H1 (cell line): ENCODE data around the gene DIS3L. TPM values are rescaled to one million over a fixed set of nuclear protein-coding genes. Genes with fewer than 3 reads are reported as not detected.
"Not testable (repeated sequence)": the region's sequence is repeated elsewhere in the genome, so short reads cannot be mapped to it uniquely, and the experiment has no call there.

Experiments
- CTCF ChIA-PET: fragments of 300-600 bp; sonication (Branson Sonifier 250); formaldehyde crosslinking; loops from one replicate; lab custom pipeline; 2021; ENCODE audit not compliant: partially characterized antibody; lab: Charles Lee
- POLR2A ChIA-PET: fragments of 300-600 bp; sonication (Branson Sonifier 250); formaldehyde crosslinking; loops from one replicate; lab custom pipeline; 2021; ENCODE audit warnings: inconsistent platforms; ENCODE audit not compliant: partially characterized antibody; lab: Charles Lee
- DNase-seq, 2 experiments: peaks; one replicate each; pipeline versions ENCODE4 v3.0.0 to v3.0.0-alpha.2; 2010 to 2022; ENCODE audit warnings: low spot score in 2 of 2, low read depth in 1 of 2, mixed read lengths in 1 of 2
- FAIRE-seq: peaks from 2 replicates; lab custom pipeline; 2011; peaks lifted over from hg19 to GRCh38; lab: Jason Lieb, UNC
- H2AFZ ChIP-seq: 2 replicates; pipeline ENCODE4 v1.8.1; 2012; ENCODE audit warnings: low read length, inconsistent platforms
- H2AK5ac ChIP-seq: 2 replicates; pipeline ENCODE4 v1.6.1; 2013; ENCODE audit warnings: low read depth, low read length
- H2BK120ac ChIP-seq: replicated peaks from 2 replicates; pipeline ENCODE3; 2013; ENCODE audit warnings: low read depth, low read length, inconsistent platforms
- H2BK12ac ChIP-seq: 2 replicates; pipeline ENCODE4 v1.6.1; 2013; ENCODE audit warnings: low read depth, low read length
- H2BK15ac ChIP-seq: 2 replicates; pipeline ENCODE4 v1.6.1; 2013; ENCODE audit warnings: low read length
- H2BK20ac ChIP-seq: 2 replicates; pipeline ENCODE4 v1.6.1; 2013; ENCODE audit warnings: low read length
- H2BK5ac ChIP-seq: 2 replicates; pipeline ENCODE4 v1.6.1; 2013; ENCODE audit warnings: low read depth, low read length
- H3K14ac ChIP-seq: 2 replicates; pipeline ENCODE4 v1.6.1; 2013; ENCODE audit warnings: inconsistent platforms; ENCODE audit not compliant: insufficient read length
- H3K18ac ChIP-seq: 2 replicates; pipeline ENCODE4 v1.6.1; 2013; ENCODE audit warnings: low read length; ENCODE audit errors: extremely low read depth
- H3K23ac ChIP-seq: 2 replicates; pipeline ENCODE4 v1.6.1; 2013; ENCODE audit warnings: inconsistent platforms; ENCODE audit not compliant: insufficient read length
- H3K23me2 ChIP-seq: 2 replicates; pipeline ENCODE4 v1.6.1; 2013; ENCODE audit warnings: low read depth, low read length
- H3K27ac ChIP-seq: 2 replicates; pipeline ENCODE4 v1.6.1; 2011; ENCODE audit warnings: low read depth, low read length, inconsistent platforms
- H3K27me3 ChIP-seq, 4 experiments: replicated peaks in 1 of 4; 1 replicate in 1 of 4; 2 replicates in 3 of 4; pipeline versions ENCODE4 v1.6.1 to v1.8.1; 2011 to 2013; ENCODE audit warnings: low read length in 3 of 4, mild to moderate bottlenecking in 3 of 4, inconsistent platforms in 2 of 4, mixed read lengths in 2 of 4, moderate library complexity in 1 of 4; ENCODE audit not compliant: control insufficient read depth in 3 of 4, insufficient read depth in 3 of 4; ENCODE audit errors: extremely low read depth in 1 of 4
- H3K36me3 ChIP-seq, 4 experiments: 2 replicates each; pipeline versions ENCODE4 v1.6.1 to v1.8.1; 2011 to 2013; ENCODE audit warnings: mild to moderate bottlenecking in 4 of 4, low read length in 3 of 4, moderate library complexity in 2 of 4, control low read depth in 1 of 4, inconsistent platforms in 1 of 4; ENCODE audit not compliant: insufficient read depth in 4 of 4, control insufficient read depth in 2 of 4
- H3K4ac ChIP-seq: replicated peaks from 2 replicates; pipeline ENCODE3; 2013; ENCODE audit warnings: low read length, low read depth, mixed read lengths, inconsistent platforms; ENCODE audit not compliant: insufficient read length
- H3K4me1 ChIP-seq, 4 experiments: replicated peaks in 1 of 4; 1 replicate in 1 of 4; 2 replicates in 3 of 4; pipeline versions ENCODE4 v1.6.1 to v1.8.1; 2011 to 2013; ENCODE audit warnings: low read length in 3 of 4, inconsistent platforms in 2 of 4, mixed read lengths in 1 of 4; ENCODE audit not compliant: insufficient read depth in 4 of 4, control insufficient read depth in 3 of 4
- H3K4me2 ChIP-seq, 2 experiments: 2 replicates each; pipeline versions ENCODE4 v1.6.1 to v1.8.1; 2011 to 2013; ENCODE audit warnings: low read depth in 2 of 2, low read length in 2 of 2, control low read depth in 1 of 2, inconsistent platforms in 1 of 2, mild to moderate bottlenecking in 1 of 2; ENCODE audit not compliant: insufficient read depth in 1 of 2
- H3K4me3 ChIP-seq, 4 experiments: fragments of 200-600, 300-600 bp in 1 of 4; sonication (generic), shearing (Covaris generic), sonication (Bioruptor Twin) in 1 of 4; 2 replicates each; pipeline versions ENCODE4 v1.5.1 to v1.8.1; 2011 to 2016; ENCODE audit warnings: low read length in 4 of 4, low read depth in 3 of 4, control low read depth in 2 of 4, inconsistent platforms in 2 of 4, mild to moderate bottlenecking in 2 of 4, mixed read lengths in 1 of 4, moderate library complexity in 1 of 4; ENCODE audit not compliant: insufficient read depth in 2 of 4; ENCODE audit errors: extremely low read depth in 1 of 4
- H3K56ac ChIP-seq: replicated peaks from 2 replicates; pipeline ENCODE3; 2013; ENCODE audit warnings: low read depth, mild to moderate bottlenecking, mixed read lengths, low read length, inconsistent platforms; ENCODE audit not compliant: insufficient read length
- H3K79me1 ChIP-seq: 2 replicates; pipeline ENCODE4 v1.6.1; 2013; ENCODE audit warnings: low read depth, low read length, control low read depth
- H3K79me2 ChIP-seq, 2 experiments: 2 replicates each; pipeline versions ENCODE4 v1.6.1 to v1.8.1; 2012 to 2013; ENCODE audit warnings: low read length in 2 of 2, mild to moderate bottlenecking in 2 of 2, inconsistent platforms in 1 of 2; ENCODE audit not compliant: insufficient read depth in 2 of 2, control insufficient read depth in 1 of 2
- H3K9ac ChIP-seq, 4 experiments: replicated peaks in 1 of 4; 1 replicate in 1 of 4; 2 replicates in 3 of 4; pipeline versions ENCODE4 v1.6.1 to v1.8.1; 2011 to 2013; ENCODE audit warnings: low read depth in 3 of 4, low read length in 3 of 4, control low read depth in 2 of 4, mild to moderate bottlenecking in 2 of 4, moderate library complexity in 2 of 4, inconsistent platforms in 1 of 4; ENCODE audit errors: extremely low read depth in 1 of 4
- H3K9me3 ChIP-seq, 2 experiments: 2 replicates each; pipeline versions ENCODE4 v1.6.1 to v1.8.1; 2012 to 2013; ENCODE audit warnings: mild to moderate bottlenecking in 2 of 2, moderate library complexity in 2 of 2, control low read depth in 1 of 2, inconsistent platforms in 1 of 2, low read depth in 1 of 2, low read length in 1 of 2, mixed read lengths in 1 of 2; ENCODE audit not compliant: insufficient read depth in 2 of 2
- H4K20me1 ChIP-seq, 2 experiments: replicated peaks in 1 of 2; 2 replicates each; pipeline versions ENCODE3 to v1.8.1; 2011 to 2013; ENCODE audit warnings: inconsistent platforms in 2 of 2, low read length in 2 of 2, mild to moderate bottlenecking in 1 of 2; ENCODE audit not compliant: insufficient read depth in 2 of 2, control insufficient read depth in 1 of 2
- H4K5ac ChIP-seq: 2 replicates; pipeline ENCODE4 v1.6.1; 2013; ENCODE audit warnings: low read length, low read depth, mixed read lengths, inconsistent platforms; ENCODE audit not compliant: insufficient read length
- H4K8ac ChIP-seq: 2 replicates; pipeline ENCODE4 v1.8.0; 2013; ENCODE audit warnings: mild to moderate bottlenecking, moderate library complexity, low read length, inconsistent platforms; ENCODE audit not compliant: insufficient read depth; ENCODE audit errors: extremely low read depth
- H4K91ac ChIP-seq: replicated peaks from 2 replicates; pipeline ENCODE3; 2013; ENCODE audit warnings: low read length, mixed read lengths, inconsistent platforms; ENCODE audit not compliant: insufficient read length
- WGBS, 2 experiments: shearing (Covaris generic) in 1 of 2; methylation state at CpG; one replicate each; pipeline versions ENCODE4 v1.1.6 to v1.1.7; 2013 to 2015; ENCODE audit warnings: low lambda C conversion rate in 2 of 2, mixed read lengths in 2 of 2, inconsistent platforms in 1 of 2, low coverage in 1 of 2, missing lambda C conversion rate in 1 of 2; ENCODE audit not compliant: insufficient replicate concordance in 2 of 2, insufficient coverage in 1 of 2, insufficient read length in 1 of 2; ENCODE audit errors: extremely low coverage in 1 of 2, missing lambda C conversion rate in 1 of 2; 5-methylcytosine and 5-hydroxymethylcytosine counted together
- polyA plus RNA-seq, 7 experiments: library from polyadenylated mRNA; depleted of rRNA in 3 of 7; stranded (reverse) in 5 of 7; unstranded in 2 of 7; fragments of >200 nt in 5 of 7; fragments of 200-250 nt in 2 of 7; gene quantifications; 1 replicate in 5 of 7; 2 replicates in 1 of 7; 4 replicates in 1 of 7; pipeline versions ENCODE4 v1.2.1 to v1.2.3, GENCODE V29; 2011 to 2013; ENCODE audit warnings: missing spikeins in 2 of 7, mixed read lengths in 2 of 7
- small RNA-seq: library from polyadenylated mRNA; stranded (forward); fragments of <200 nt; extraction: miRNeasy Mini kit (QIAGEN cat#:217004); gene quantifications from one replicate; pipeline ENCODE3, GENCODE V24; 2013; ENCODE audit not compliant: insufficient read depth
- total RNA-seq: library from RNA; stranded (reverse); fragmentation: NEBNext Ultra II Directional; extraction: Animal tissue kit (Norgen Biotek cat#: 25700); gene quantifications from 2 replicates; pipeline ENCODE4 v1.2.1, GENCODE V29; 2021

Gene DIS3L
- total and polyA plus RNA-seq, 2 of the 8 experiments (the other 6 are each of a cell fraction or from before 2014, with no cell fraction given), result 8.7 to 25.0 TPM

GRCh38 chr15:66381376-66381775 lies 88.0 kb downstream of the DIS3L start:
- H2BK15ac ChIP-seq, FAIRE-seq, H3K9me3 ChIP-seq, H3K56ac ChIP-seq, H3K23me2 ChIP-seq, H2BK12ac ChIP-seq, H2BK20ac ChIP-seq, H3K9ac ChIP-seq, H2AFZ ChIP-seq, H3K79me2 ChIP-seq, H2BK120ac ChIP-seq, H3K4me2 ChIP-seq, H3K4me1 ChIP-seq, H4K91ac ChIP-seq, DNase-seq, H3K4ac ChIP-seq, POLR2A ChIA-PET, H4K8ac ChIP-seq, H3K23ac ChIP-seq, H2AK5ac ChIP-seq, H3K14ac ChIP-seq, H2BK5ac ChIP-seq, H3K27me3 ChIP-seq, H3K79me1 ChIP-seq, H4K20me1 ChIP-seq, H3K36me3 ChIP-seq, H4K5ac ChIP-seq, H3K18ac ChIP-seq, H3K4me3 ChIP-seq, H3K27ac ChIP-seq: not testable (repeated sequence)
- WGBS, 2 experiments, result 100% methylated on average over 2 of the region's 2 CpGs; no CpG with 5 or more reads in 1 of the 2 experiments
- CTCF ChIA-PET, result interaction anchor here (2.5 kb wide), 1 partner anchor 400 kb away, joined by 5 read pairs; no protein-coding TSS in a partner anchor

Small RNA genes within 50 kb of the gene (small RNA-seq; reads per million reads assigned to genes)
- gene RF00019 (not detected), gene SCARNA14 (29.8 reads per million, percentile 94 among the genes with 10 or more reads in this experiment)

Other genes with a start within 250 kb of the DIS3L start
- 3.5 and 4.4 TPM in 2 replicates for gene MEGF11, start 39.8 kb upstream of the DIS3L start, total RNA-seq
- 4.8 and 5.9 TPM in 2 replicates for gene MEGF11, start 39.8 kb upstream of the DIS3L start, polyA plus RNA-seq (2011; rRNA removed)
- gene TIPIN, start 63.1 kb downstream of the DIS3L start, total RNA-seq, result 23.5 and 24.7 TPM in 2 replicates
- 8.2 and 8.5 TPM in 2 replicates for gene TIPIN, start 63.1 kb downstream of the DIS3L start, polyA plus RNA-seq (2011; rRNA removed)
- gene MAP2K1, start 93.3 kb downstream of the DIS3L start, total RNA-seq, result 70.4 and 78.2 TPM in 2 replicates
- gene MAP2K1, start 93.3 kb downstream of the DIS3L start, polyA plus RNA-seq (2011; rRNA removed), result 38.9 and 54.7 TPM in 2 replicates
- gene SNAPC5, start 204.2 kb downstream of the DIS3L start, total RNA-seq, result 21.5 and 23.1 TPM in 2 replicates
- gene SNAPC5, start 204.2 kb downstream of the DIS3L start, polyA plus RNA-seq (2011; rRNA removed), result 12.1 and 18.7 TPM in 2 replicates
- gene RPL4, start 211.3 kb downstream of the DIS3L start, total RNA-seq, result 3,886 and 3,950 TPM in 2 replicates
- 3,376 and 3,973 TPM in 2 replicates for gene RPL4, start 211.3 kb downstream of the DIS3L start, polyA plus RNA-seq (2011; rRNA removed)
- 61.5 and 62.8 TPM in 2 replicates for gene ZWILCH, start 211.8 kb downstream of the DIS3L start, total RNA-seq
- gene ZWILCH, start 211.8 kb downstream of the DIS3L start, polyA plus RNA-seq (2011; rRNA removed), result 8.8 and 18.1 TPM in 2 replicates